ENCODE data around the gene TANGO2.

TANGO2 gene

GRCh38 chr22:20056696-20057386 is 35.9 kb downstream of the TANGO2 start:
- H3K36me3 ChIP-seq (ENCODE audit: insufficient read depth, insufficient read length, low read length) = peaks cover 17% of the 10 kb centered on the region
- DNase-seq (ENCODE audit: low read depth, low spot score) = no peak
- H3K4me3 ChIP-seq (ENCODE audit: insufficient read length, low read depth) = no peak overlapping the region
- no peak overlapping the region for H3K9ac ChIP-seq (ENCODE audit: insufficient read length, low read depth)
- TF ChIP-seq YY1 (IDR thresholded peaks at IDR 0.05; ENCODE audit: insufficient read depth, insufficient read length) = no peak
- no peak for TF ChIP-seq SUZ12 (IDR thresholded peaks at IDR 0.05; ENCODE audit: extremely low read depth, insufficient read depth, insufficient read length)
- TF ChIP-seq ZNF274 (IDR thresholded peaks at IDR 0.05; ENCODE audit: low read depth, low read length) = no peak
- H3K27me3 ChIP-seq (ENCODE audit: insufficient read depth, insufficient read length) = no peaks in the 10 kb centered on the region
- no peaks in the 10 kb centered on the region for H3K9me3 ChIP-seq (ENCODE audit: insufficient read depth, low read length)
- H3K4me1 ChIP-seq (ENCODE audit: insufficient read depth, insufficient read length) = no peaks in the 10 kb centered on the region

DNA sequence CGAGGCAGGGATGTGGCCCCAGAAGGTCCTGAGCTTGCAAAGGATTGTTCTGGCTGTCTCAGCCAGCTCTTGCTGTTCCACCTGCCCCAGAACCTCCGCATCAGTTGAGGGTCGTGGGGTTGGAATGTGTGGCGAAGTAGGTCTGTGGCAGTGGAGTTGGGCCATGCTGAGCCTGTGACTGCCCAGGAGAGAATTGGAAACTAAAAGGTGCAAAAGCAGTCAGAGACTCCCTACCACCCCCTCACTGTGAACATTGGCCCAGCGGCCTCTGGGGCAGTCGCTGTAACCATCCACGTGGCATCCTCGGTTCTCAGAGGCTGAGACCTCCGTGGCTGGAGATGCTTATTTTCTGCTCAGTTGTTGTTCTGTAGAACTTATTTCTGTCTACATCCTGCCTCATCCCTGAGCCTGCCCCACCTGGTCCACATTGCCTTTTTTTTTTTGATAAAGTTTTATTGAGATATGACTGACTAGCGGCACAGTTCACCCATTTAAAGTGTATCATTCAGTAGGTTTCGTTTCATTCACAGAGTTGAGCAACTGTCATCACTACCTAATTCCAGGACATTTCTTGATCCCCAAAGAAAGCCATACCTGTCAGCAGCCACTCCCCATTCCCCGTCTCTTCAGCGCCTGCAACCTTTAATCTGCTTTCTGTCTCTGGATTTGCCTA is 36.8 kb downstream of the TANGO2 start:
- no peak overlapping the region for H3K4me3 ChIP-seq (ENCODE audit: insufficient read length, low read depth)
- no peak for DNase-seq (ENCODE audit: low read depth, low spot score)
- no peak overlapping the region for H3K9ac ChIP-seq (ENCODE audit: insufficient read length, low read depth)
- no peaks in the 10 kb centered on the region for H3K4me1 ChIP-seq (ENCODE audit: insufficient read depth, insufficient read length)
- no peak for TF ChIP-seq SUZ12 (IDR thresholded peaks at IDR 0.05; ENCODE audit: extremely low read depth, insufficient read depth, insufficient read length)
- no peak for TF ChIP-seq YY1 (IDR thresholded peaks at IDR 0.05; ENCODE audit: insufficient read depth, insufficient read length)
- no peak for TF ChIP-seq ZNF274 (IDR thresholded peaks at IDR 0.05; ENCODE audit: low read depth, low read length)
- H3K36me3 ChIP-seq (ENCODE audit: insufficient read depth, insufficient read length, low read length) = peaks cover 12% of the 10 kb centered on the region
- H3K27me3 ChIP-seq (ENCODE audit: insufficient read depth, insufficient read length) = no peaks in the 10 kb centered on the region
- no peaks in the 10 kb centered on the region for H3K9me3 ChIP-seq (ENCODE audit: insufficient read depth, low read length)

DNA sequence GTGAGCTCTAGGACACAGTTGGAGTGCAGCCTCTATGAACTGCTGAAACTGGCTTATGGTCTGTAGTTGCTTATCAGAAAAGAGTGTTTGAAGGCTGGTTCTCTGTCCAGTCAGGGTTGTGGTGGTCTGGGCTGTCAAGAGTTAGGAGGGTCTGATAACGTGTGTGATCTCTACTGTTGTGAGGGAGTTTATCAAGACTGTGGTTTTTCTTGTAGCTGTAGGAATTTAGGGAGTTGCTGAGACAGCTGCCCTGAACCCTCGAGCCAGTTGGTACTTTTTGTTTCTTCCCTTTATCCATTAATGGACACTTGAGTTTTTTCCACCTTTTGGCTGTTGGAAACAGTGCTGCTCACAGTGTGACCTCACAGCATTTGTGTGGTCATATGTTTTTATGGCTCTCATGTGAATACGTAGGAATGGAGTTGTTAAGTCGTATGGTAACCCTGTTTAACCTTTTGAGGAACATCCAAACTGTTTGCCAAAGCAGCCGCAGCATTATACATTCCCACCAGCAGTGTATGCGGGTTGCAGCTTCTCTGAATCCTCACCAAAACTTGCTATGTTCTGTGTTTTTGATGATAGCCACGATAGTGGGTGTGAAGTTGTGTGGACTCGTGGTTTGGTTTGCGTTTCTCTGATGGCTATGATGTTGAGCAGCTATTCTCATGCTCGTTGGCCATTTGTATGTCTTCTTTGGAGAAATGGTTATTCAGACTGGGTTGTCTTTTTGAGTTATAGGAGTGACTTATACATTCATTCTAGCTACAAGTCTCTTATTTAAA is 38.3 kb downstream of the TANGO2 start:
- Histone ChIP-seq H3K9ac (ENCODE audit: insufficient read length, low read depth) (no peak overlapping the region), H3K4me3 (ENCODE audit: insufficient read length, low read depth) (no peak overlapping the region), H3K4me1 (ENCODE audit: insufficient read depth, insufficient read length) (no peaks in the 10 kb centered on the region), H3K36me3 (ENCODE audit: insufficient read depth, insufficient read length, low read length) (peaks cover 21% of the 10 kb centered on the region), H3K9me3 (ENCODE audit: insufficient read depth, low read length) (no peaks in the 10 kb centered on the region), H3K27me3 (ENCODE audit: insufficient read depth, insufficient read length) (no peaks in the 10 kb centered on the region)
- DNase-seq (ENCODE audit: low read depth, low spot score) = no peak
- TF ChIP-seq SUZ12 (IDR thresholded peaks at IDR 0.05; ENCODE audit: extremely low read depth, insufficient read depth, insufficient read length) (no peak), YY1 (IDR thresholded peaks at IDR 0.05; ENCODE audit: insufficient read depth, insufficient read length) (no peak), ZNF274 (IDR thresholded peaks at IDR 0.05; ENCODE audit: low read depth, low read length) (no peak)

- no peak overlapping the region for H3K9ac ChIP-seq (ENCODE audit: insufficient read length, low read depth)
- DNase-seq (ENCODE audit: low read depth, low spot score) = no peak
- no peaks in the 10 kb centered on the region for H3K27me3 ChIP-seq (ENCODE audit: insufficient read depth, insufficient read length)
- no peak overlapping the region for H3K4me3 ChIP-seq (ENCODE audit: insufficient read length, low read depth)
- H3K9me3 ChIP-seq (ENCODE audit: insufficient read depth, low read length) = no peaks in the 10 kb centered on the region
- H3K4me1 ChIP-seq (ENCODE audit: insufficient read depth, insufficient read length) = no peaks in the 10 kb centered on the region
- peaks cover 26% of the 10 kb centered on the region for H3K36me3 ChIP-seq (ENCODE audit: insufficient read depth, insufficient read length, low read length)
- TF ChIP-seq YY1 (IDR thresholded peaks at IDR 0.05; ENCODE audit: insufficient read depth, insufficient read length) (no peak), ZNF274 (IDR thresholded peaks at IDR 0.05; ENCODE audit: low read depth, low read length) (no peak), SUZ12 (IDR thresholded peaks at IDR 0.05; ENCODE audit: extremely low read depth, insufficient read depth, insufficient read length) (no peak)
These were observed 40.0 kb downstream of the TANGO2 start for GRCh38 chr22:20060700-20061480.

DNA sequence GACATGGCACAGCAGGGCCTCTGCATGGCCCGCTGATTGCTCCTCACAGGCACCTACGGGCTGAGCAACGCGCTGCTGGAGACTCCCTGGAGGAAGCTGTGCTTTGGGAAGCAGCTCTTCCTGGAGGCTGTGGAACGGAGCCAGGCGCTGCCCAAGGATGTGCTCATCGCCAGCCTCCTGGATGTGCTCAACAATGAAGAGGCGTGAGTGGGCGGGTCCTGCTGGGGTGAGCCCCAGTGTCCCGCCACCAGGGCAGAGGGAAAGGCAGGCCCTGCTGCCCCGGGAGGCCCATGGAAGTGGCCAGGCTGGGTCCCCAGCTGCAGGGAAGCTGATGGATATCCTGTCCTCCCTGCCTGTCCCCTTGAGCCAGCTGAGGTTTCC is 40.6 kb downstream of the TANGO2 start:
- peaks cover 20% of the 10 kb centered on the region for H3K36me3 ChIP-seq (ENCODE audit: insufficient read depth, insufficient read length, low read length)
- no peaks in the 10 kb centered on the region for H3K27me3 ChIP-seq (ENCODE audit: insufficient read depth, insufficient read length)
- no peaks in the 10 kb centered on the region for H3K4me1 ChIP-seq (ENCODE audit: insufficient read depth, insufficient read length)
- TF ChIP-seq SUZ12 (IDR thresholded peaks at IDR 0.05; ENCODE audit: extremely low read depth, insufficient read depth, insufficient read length) = no peak
- no peak for TF ChIP-seq ZNF274 (IDR thresholded peaks at IDR 0.05; ENCODE audit: low read depth, low read length)
- no peak for TF ChIP-seq YY1 (IDR thresholded peaks at IDR 0.05; ENCODE audit: insufficient read depth, insufficient read length)
- H3K9ac ChIP-seq (ENCODE audit: insufficient read length, low read depth) = no peak overlapping the region
- H3K4me3 ChIP-seq (ENCODE audit: insufficient read length, low read depth) = no peak overlapping the region
- DNase-seq (ENCODE audit: low read depth, low spot score) = no peak
- H3K9me3 ChIP-seq (ENCODE audit: insufficient read depth, low read length) = no peaks in the 10 kb centered on the region

DNA sequence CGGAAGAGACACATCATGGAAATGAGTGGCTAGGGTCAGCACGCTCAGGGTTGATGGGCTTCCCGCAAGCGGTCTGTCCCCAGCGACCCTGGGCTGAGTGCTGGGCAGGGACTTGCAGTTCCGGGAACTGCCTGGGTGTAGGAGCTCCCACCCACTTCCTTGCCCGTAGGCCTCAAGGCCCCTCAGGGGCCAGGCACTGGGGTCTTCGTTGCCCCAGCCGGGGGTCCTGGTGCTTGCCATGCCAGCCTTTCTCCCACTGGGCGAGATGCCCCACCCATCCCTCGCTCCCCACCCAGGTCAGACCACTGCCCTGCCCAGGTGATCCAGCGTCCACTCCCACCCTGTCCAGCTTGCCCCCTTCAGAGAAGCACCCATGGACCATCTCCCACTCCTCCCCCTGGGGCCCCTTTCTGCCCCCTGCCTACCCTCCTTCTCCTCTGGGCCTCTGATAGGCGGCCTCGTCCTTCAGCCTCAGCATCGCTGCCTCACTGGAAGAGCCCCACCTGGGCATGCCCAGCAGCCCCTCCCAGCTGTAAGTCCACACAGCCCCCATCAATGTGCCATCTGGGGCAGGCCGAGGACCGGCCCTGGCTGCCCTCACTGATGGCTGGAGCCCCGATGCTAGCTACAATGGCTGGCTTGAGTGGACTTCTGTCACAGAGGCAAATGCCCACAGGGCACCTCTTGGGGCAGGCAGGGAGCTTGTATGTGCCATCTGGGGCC is 41.3 kb downstream of the TANGO2 start:
- Histone ChIP-seq H3K27me3 (ENCODE audit: insufficient read depth, insufficient read length) (no peaks in the 10 kb centered on the region), H3K4me3 (ENCODE audit: insufficient read length, low read depth) (no peak overlapping the region), H3K4me1 (ENCODE audit: insufficient read depth, insufficient read length) (no peaks in the 10 kb centered on the region), H3K9me3 (ENCODE audit: insufficient read depth, low read length) (no peaks in the 10 kb centered on the region), H3K36me3 (ENCODE audit: insufficient read depth, insufficient read length, low read length) (peaks cover 19% of the 10 kb centered on the region), H3K9ac (ENCODE audit: insufficient read length, low read depth) (no peak overlapping the region)
- no peak for DNase-seq (ENCODE audit: low read depth, low spot score)
- no peak for TF ChIP-seq SUZ12 (IDR thresholded peaks at IDR 0.05; ENCODE audit: extremely low read depth, insufficient read depth, insufficient read length)
- TF ChIP-seq ZNF274 (IDR thresholded peaks at IDR 0.05; ENCODE audit: low read depth, low read length) = no peak
- TF ChIP-seq YY1 (IDR thresholded peaks at IDR 0.05; ENCODE audit: insufficient read depth, insufficient read length) = no peak
